GM12873 (cell line): ENCODE data around the gene MAP3K6.

Experiments used
- CTCF ChIP-seq: IDR thresholded peaks from 2 replicates; pipeline ENCODE4 v1.5.1; 2012; ENCODE audit warnings: low read depth, mild to moderate bottlenecking, moderate library complexity, low read length, control low read depth; ENCODE audit not compliant: insufficient read depth; ENCODE audit errors: missing control alignments

The MAP3K6 gene

DNA sequence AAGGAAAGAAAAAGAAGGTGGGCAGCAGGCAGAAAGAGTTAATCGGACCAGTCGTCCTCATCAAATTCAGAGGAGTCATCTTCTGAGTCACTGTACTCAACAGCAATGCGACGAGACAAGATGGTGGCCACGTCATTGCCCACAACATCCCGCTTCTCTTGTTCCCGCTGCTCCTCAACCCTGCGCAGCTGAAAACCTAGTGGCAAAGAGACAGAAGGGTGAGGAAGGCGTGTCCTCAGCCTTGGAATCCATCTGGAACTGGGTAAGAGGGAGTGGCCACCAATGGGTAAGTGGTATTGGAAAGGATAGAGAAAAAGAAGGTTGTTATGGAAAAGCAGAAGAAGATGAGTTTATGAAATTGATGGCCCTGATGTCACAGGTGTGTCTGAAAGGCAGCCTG, 41.4 kb upstream of the MAP3K6 start:
- TF ChIP-seq CTCF, result no peak

DNA sequence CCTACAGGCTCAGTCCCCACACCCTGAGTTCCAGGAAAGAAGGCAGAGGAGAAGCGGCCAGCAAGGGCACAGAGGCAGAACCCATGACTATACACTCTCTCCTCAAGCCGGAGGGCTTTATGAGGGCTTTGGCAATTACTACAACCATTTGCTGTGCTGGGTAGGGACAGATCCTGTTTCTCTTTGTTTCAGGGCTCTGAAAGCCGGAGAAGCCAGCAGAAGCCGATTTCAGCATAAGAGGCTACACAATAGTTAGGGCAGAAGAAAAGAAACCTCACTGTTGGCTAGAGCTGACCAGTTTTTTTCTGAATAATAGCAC, 39.6 kb upstream of the MAP3K6 start:
- no peak for TF ChIP-seq CTCF

- no peak for TF ChIP-seq CTCF
Measured at GRCh38 chr1:27405074-27405473, 38.3 kb upstream of the MAP3K6 start.

DNA sequence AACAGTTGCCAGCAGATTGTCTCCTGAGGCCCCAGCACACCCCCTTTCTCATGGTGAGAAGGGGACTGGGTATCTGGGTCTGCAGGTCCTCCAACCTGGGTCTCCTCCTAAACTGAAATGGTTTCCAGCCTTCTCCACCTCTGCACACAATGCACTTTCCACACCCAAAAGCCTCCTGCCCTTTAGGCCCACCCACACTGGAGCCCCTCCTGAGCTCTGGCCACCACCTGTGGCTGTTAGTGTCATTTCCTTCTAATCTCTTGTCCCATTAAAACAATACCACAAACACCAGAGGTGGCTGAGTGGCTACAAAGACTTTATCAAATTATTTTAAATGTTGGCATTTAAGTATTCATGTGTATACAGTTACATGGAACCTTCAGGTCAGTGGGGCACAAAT, 37.2 kb upstream of the MAP3K6 start:
- TF ChIP-seq CTCF, result no peak

DNA sequence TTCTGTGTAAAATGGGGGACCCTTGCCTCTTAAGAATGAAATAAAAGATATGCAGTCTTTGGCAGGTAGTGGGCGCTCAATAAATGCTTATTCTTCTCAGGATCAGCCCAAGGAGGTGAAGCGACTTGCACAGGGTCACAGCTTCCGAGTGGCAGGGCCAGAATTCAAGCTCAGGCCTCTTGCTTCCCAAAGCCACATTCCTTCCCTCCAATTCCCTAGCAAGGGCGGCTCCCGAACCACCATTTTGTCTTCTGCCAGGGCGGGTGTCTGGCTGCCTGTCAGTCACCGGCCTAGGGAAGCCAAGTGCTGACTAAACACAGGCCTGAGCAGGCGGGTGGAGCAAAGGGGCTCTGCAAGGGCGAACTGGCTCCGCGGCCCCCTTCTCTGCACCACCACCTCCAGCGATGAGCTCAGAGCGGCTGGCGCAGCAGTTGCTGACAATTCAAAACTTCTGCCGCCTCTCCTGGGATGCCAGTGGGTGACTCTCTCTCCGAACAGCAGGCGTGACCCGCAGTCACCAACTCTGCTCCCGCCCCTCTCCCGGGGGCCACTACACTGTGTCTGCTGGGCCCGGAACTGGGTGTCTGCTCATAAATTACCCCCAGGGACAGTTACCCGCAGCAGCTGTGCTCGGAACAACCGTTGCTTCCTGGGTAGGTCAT, 36.4 kb upstream of the MAP3K6 start:
- TF ChIP-seq CTCF, result peak; percentile 58

GRCh38 chr1:27402349-27402754, 35.6 kb upstream of the MAP3K6 start:
- TF ChIP-seq CTCF, result peak; percentile 51

DNA sequence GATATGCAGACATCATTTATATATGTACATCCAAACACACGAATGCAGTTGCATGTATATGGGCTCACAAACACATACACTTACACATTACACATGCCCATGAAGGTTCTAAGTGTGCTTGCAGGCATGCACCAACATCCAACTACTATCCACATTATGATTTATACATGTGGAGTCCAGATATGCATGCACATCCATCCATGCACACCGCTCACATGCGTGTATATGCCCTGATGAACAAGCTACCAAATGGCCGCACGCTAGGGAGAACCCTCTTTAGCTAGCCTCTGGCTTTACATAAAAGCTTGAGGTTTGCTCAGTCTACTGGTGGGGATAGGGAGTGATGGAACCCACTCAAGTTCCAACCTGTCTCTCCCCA, 34.2 kb upstream of the MAP3K6 start:
- no peak for TF ChIP-seq CTCF
